H1 (cell line): ENCODE measurements around the gene VPS41. TPM values are rescaled to one million over a fixed set of nuclear protein-coding genes. Genes with fewer than 3 reads are reported as not detected.
"Not testable (repeated sequence)": the region's sequence is repeated elsewhere in the genome, so short reads cannot be mapped to it uniquely, and the experiment has no call there.

Experiments
- CTCF ChIA-PET: fragments of 300-600 bp; sonication (Branson Sonifier 250); formaldehyde crosslinking; loops from one replicate; lab custom pipeline; 2021; ENCODE audit not compliant: partially characterized antibody; lab: Charles Lee
- POLR2A ChIA-PET: fragments of 300-600 bp; sonication (Branson Sonifier 250); formaldehyde crosslinking; loops from one replicate; lab custom pipeline; 2021; ENCODE audit warnings: inconsistent platforms; ENCODE audit not compliant: partially characterized antibody; lab: Charles Lee
- DNase-seq, 2 experiments: peaks; one replicate each; pipeline versions ENCODE4 v3.0.0 to v3.0.0-alpha.2; 2010 to 2022; ENCODE audit warnings: low spot score in 2 of 2, low read depth in 1 of 2, mixed read lengths in 1 of 2
- FAIRE-seq: peaks from 2 replicates; lab custom pipeline; 2011; peaks lifted over from hg19 to GRCh38; lab: Jason Lieb, UNC
- H2AFZ ChIP-seq: 2 replicates; pipeline ENCODE4 v1.8.1; 2012; ENCODE audit warnings: low read length, inconsistent platforms
- H2AK5ac ChIP-seq: 2 replicates; pipeline ENCODE4 v1.6.1; 2013; ENCODE audit warnings: low read depth, low read length
- H2BK120ac ChIP-seq: replicated peaks from 2 replicates; pipeline ENCODE3; 2013; ENCODE audit warnings: low read depth, low read length, inconsistent platforms
- H2BK12ac ChIP-seq: 2 replicates; pipeline ENCODE4 v1.6.1; 2013; ENCODE audit warnings: low read depth, low read length
- H2BK15ac ChIP-seq: 2 replicates; pipeline ENCODE4 v1.6.1; 2013; ENCODE audit warnings: low read length
- H2BK20ac ChIP-seq: 2 replicates; pipeline ENCODE4 v1.6.1; 2013; ENCODE audit warnings: low read length
- H2BK5ac ChIP-seq: 2 replicates; pipeline ENCODE4 v1.6.1; 2013; ENCODE audit warnings: low read depth, low read length
- H3K14ac ChIP-seq: 2 replicates; pipeline ENCODE4 v1.6.1; 2013; ENCODE audit warnings: inconsistent platforms; ENCODE audit not compliant: insufficient read length
- H3K18ac ChIP-seq: 2 replicates; pipeline ENCODE4 v1.6.1; 2013; ENCODE audit warnings: low read length; ENCODE audit errors: extremely low read depth
- H3K23ac ChIP-seq: 2 replicates; pipeline ENCODE4 v1.6.1; 2013; ENCODE audit warnings: inconsistent platforms; ENCODE audit not compliant: insufficient read length
- H3K23me2 ChIP-seq: 2 replicates; pipeline ENCODE4 v1.6.1; 2013; ENCODE audit warnings: low read depth, low read length
- H3K27ac ChIP-seq: 2 replicates; pipeline ENCODE4 v1.6.1; 2011; ENCODE audit warnings: low read depth, low read length, inconsistent platforms
- H3K27me3 ChIP-seq, 4 experiments: replicated peaks in 1 of 4; 1 replicate in 1 of 4; 2 replicates in 3 of 4; pipeline versions ENCODE4 v1.6.1 to v1.8.1; 2011 to 2013; ENCODE audit warnings: low read length in 3 of 4, mild to moderate bottlenecking in 3 of 4, inconsistent platforms in 2 of 4, mixed read lengths in 2 of 4, moderate library complexity in 1 of 4; ENCODE audit not compliant: control insufficient read depth in 3 of 4, insufficient read depth in 3 of 4; ENCODE audit errors: extremely low read depth in 1 of 4
- H3K36me3 ChIP-seq, 4 experiments: 2 replicates each; pipeline versions ENCODE4 v1.6.1 to v1.8.1; 2011 to 2013; ENCODE audit warnings: mild to moderate bottlenecking in 4 of 4, low read length in 3 of 4, moderate library complexity in 2 of 4, control low read depth in 1 of 4, inconsistent platforms in 1 of 4; ENCODE audit not compliant: insufficient read depth in 4 of 4, control insufficient read depth in 2 of 4
- H3K4ac ChIP-seq: replicated peaks from 2 replicates; pipeline ENCODE3; 2013; ENCODE audit warnings: low read length, low read depth, mixed read lengths, inconsistent platforms; ENCODE audit not compliant: insufficient read length
- H3K4me1 ChIP-seq, 4 experiments: replicated peaks in 1 of 4; 1 replicate in 1 of 4; 2 replicates in 3 of 4; pipeline versions ENCODE4 v1.6.1 to v1.8.1; 2011 to 2013; ENCODE audit warnings: low read length in 3 of 4, inconsistent platforms in 2 of 4, mixed read lengths in 1 of 4; ENCODE audit not compliant: insufficient read depth in 4 of 4, control insufficient read depth in 3 of 4
- H3K4me2 ChIP-seq, 2 experiments: 2 replicates each; pipeline versions ENCODE4 v1.6.1 to v1.8.1; 2011 to 2013; ENCODE audit warnings: low read depth in 2 of 2, low read length in 2 of 2, control low read depth in 1 of 2, inconsistent platforms in 1 of 2, mild to moderate bottlenecking in 1 of 2; ENCODE audit not compliant: insufficient read depth in 1 of 2
- H3K4me3 ChIP-seq, 4 experiments: fragments of 200-600, 300-600 bp in 1 of 4; sonication (generic), shearing (Covaris generic), sonication (Bioruptor Twin) in 1 of 4; 2 replicates each; pipeline versions ENCODE4 v1.5.1 to v1.8.1; 2011 to 2016; ENCODE audit warnings: low read length in 4 of 4, low read depth in 3 of 4, control low read depth in 2 of 4, inconsistent platforms in 2 of 4, mild to moderate bottlenecking in 2 of 4, mixed read lengths in 1 of 4, moderate library complexity in 1 of 4; ENCODE audit not compliant: insufficient read depth in 2 of 4; ENCODE audit errors: extremely low read depth in 1 of 4
- H3K56ac ChIP-seq: replicated peaks from 2 replicates; pipeline ENCODE3; 2013; ENCODE audit warnings: low read depth, mild to moderate bottlenecking, mixed read lengths, low read length, inconsistent platforms; ENCODE audit not compliant: insufficient read length
- H3K79me1 ChIP-seq: 2 replicates; pipeline ENCODE4 v1.6.1; 2013; ENCODE audit warnings: low read depth, low read length, control low read depth
- H3K79me2 ChIP-seq, 2 experiments: 2 replicates each; pipeline versions ENCODE4 v1.6.1 to v1.8.1; 2012 to 2013; ENCODE audit warnings: low read length in 2 of 2, mild to moderate bottlenecking in 2 of 2, inconsistent platforms in 1 of 2; ENCODE audit not compliant: insufficient read depth in 2 of 2, control insufficient read depth in 1 of 2
- H3K9ac ChIP-seq, 4 experiments: replicated peaks in 1 of 4; 1 replicate in 1 of 4; 2 replicates in 3 of 4; pipeline versions ENCODE4 v1.6.1 to v1.8.1; 2011 to 2013; ENCODE audit warnings: low read depth in 3 of 4, low read length in 3 of 4, control low read depth in 2 of 4, mild to moderate bottlenecking in 2 of 4, moderate library complexity in 2 of 4, inconsistent platforms in 1 of 4; ENCODE audit errors: extremely low read depth in 1 of 4
- H3K9me3 ChIP-seq, 2 experiments: 2 replicates each; pipeline versions ENCODE4 v1.6.1 to v1.8.1; 2012 to 2013; ENCODE audit warnings: mild to moderate bottlenecking in 2 of 2, moderate library complexity in 2 of 2, control low read depth in 1 of 2, inconsistent platforms in 1 of 2, low read depth in 1 of 2, low read length in 1 of 2, mixed read lengths in 1 of 2; ENCODE audit not compliant: insufficient read depth in 2 of 2
- H4K20me1 ChIP-seq, 2 experiments: replicated peaks in 1 of 2; 2 replicates each; pipeline versions ENCODE3 to v1.8.1; 2011 to 2013; ENCODE audit warnings: inconsistent platforms in 2 of 2, low read length in 2 of 2, mild to moderate bottlenecking in 1 of 2; ENCODE audit not compliant: insufficient read depth in 2 of 2, control insufficient read depth in 1 of 2
- H4K5ac ChIP-seq: 2 replicates; pipeline ENCODE4 v1.6.1; 2013; ENCODE audit warnings: low read length, low read depth, mixed read lengths, inconsistent platforms; ENCODE audit not compliant: insufficient read length
- H4K8ac ChIP-seq: 2 replicates; pipeline ENCODE4 v1.8.0; 2013; ENCODE audit warnings: mild to moderate bottlenecking, moderate library complexity, low read length, inconsistent platforms; ENCODE audit not compliant: insufficient read depth; ENCODE audit errors: extremely low read depth
- H4K91ac ChIP-seq: replicated peaks from 2 replicates; pipeline ENCODE3; 2013; ENCODE audit warnings: low read length, mixed read lengths, inconsistent platforms; ENCODE audit not compliant: insufficient read length
- WGBS, 2 experiments: shearing (Covaris generic) in 1 of 2; methylation state at CpG; one replicate each; pipeline versions ENCODE4 v1.1.6 to v1.1.7; 2013 to 2015; ENCODE audit warnings: low lambda C conversion rate in 2 of 2, mixed read lengths in 2 of 2, inconsistent platforms in 1 of 2, low coverage in 1 of 2, missing lambda C conversion rate in 1 of 2; ENCODE audit not compliant: insufficient replicate concordance in 2 of 2, insufficient coverage in 1 of 2, insufficient read length in 1 of 2; ENCODE audit errors: extremely low coverage in 1 of 2, missing lambda C conversion rate in 1 of 2; 5-methylcytosine and 5-hydroxymethylcytosine counted together
- polyA plus RNA-seq, 7 experiments: library from polyadenylated mRNA; depleted of rRNA in 3 of 7; stranded (reverse) in 5 of 7; unstranded in 2 of 7; fragments of >200 nt in 5 of 7; fragments of 200-250 nt in 2 of 7; gene quantifications; 1 replicate in 5 of 7; 2 replicates in 1 of 7; 4 replicates in 1 of 7; pipeline versions ENCODE4 v1.2.1 to v1.2.3, GENCODE V29; 2011 to 2013; ENCODE audit warnings: missing spikeins in 2 of 7, mixed read lengths in 2 of 7
- total RNA-seq: library from RNA; stranded (reverse); fragmentation: NEBNext Ultra II Directional; extraction: Animal tissue kit (Norgen Biotek cat#: 25700); gene quantifications from 2 replicates; pipeline ENCODE4 v1.2.1, GENCODE V29; 2021

Gene VPS41
- total and polyA plus RNA-seq, 2 of the 8 experiments (the other 6 are each of a cell fraction or from before 2014, with no cell fraction given) = 10.7 to 63.3 TPM

DNA sequence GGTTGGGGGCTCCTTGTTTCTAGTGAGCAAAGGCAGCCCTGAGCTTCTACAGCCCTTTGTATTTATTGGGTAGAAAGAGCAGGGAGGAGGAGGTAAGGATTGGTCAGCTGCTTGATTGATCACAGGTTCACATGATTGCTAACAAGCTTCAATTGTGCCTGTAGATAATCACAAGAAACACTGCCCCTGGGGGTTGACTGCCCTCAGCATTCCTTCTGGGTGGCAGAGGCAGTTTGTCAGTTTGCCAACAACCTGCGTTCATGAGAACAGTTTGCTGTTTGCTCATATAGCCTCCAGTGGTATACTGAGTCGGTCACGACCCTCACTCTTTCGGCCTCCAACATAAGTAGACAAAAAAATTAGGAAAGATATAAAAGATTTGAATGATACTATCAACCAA lies 38.5 kb upstream of the VPS41 start:
- H3K27me3 ChIP-seq, H2BK12ac ChIP-seq, H4K91ac ChIP-seq, H3K18ac ChIP-seq, H3K4ac ChIP-seq, H4K20me1 ChIP-seq, H3K14ac ChIP-seq, H3K9ac ChIP-seq, H3K4me1 ChIP-seq, POLR2A ChIA-PET, H2BK5ac ChIP-seq, H3K79me1 ChIP-seq, H3K79me2 ChIP-seq, H3K56ac ChIP-seq, H2BK20ac ChIP-seq, H4K8ac ChIP-seq, H3K27ac ChIP-seq, H2BK15ac ChIP-seq, H3K23me2 ChIP-seq, H4K5ac ChIP-seq, H3K9me3 ChIP-seq, H2AK5ac ChIP-seq, FAIRE-seq, DNase-seq, H3K4me3 ChIP-seq, H2BK120ac ChIP-seq, H3K36me3 ChIP-seq, H3K23ac ChIP-seq, H3K4me2 ChIP-seq: not testable (repeated sequence)
- 96% methylated on average over 4 of the region's 4 CpGs; no CpG with 5 or more reads in 1 of the 2 experiments for WGBS, 2 experiments
- H2AFZ ChIP-seq = 0 out of 2 replicates have a peak overlapping the region, but pooled peaks have one; percentile 65
- CTCF ChIA-PET = interaction anchor here (0.6 to 2.2 kb wide), 5 partner anchors 12 to 410 kb away, joined by 3 to 9 read pairs (median 3); no protein-coding TSS in a partner anchor
